GM12878 (cell line): ENCODE measurements around the gene WDR18. TPM values are rescaled to one million over a fixed set of nuclear protein-coding genes. Genes with fewer than 3 reads are reported as not detected.

Experiments used
- BCL11A ChIP-seq: IDR thresholded peaks from 2 replicates; pipeline ENCODE4 v1.6.1; 2011; ENCODE audit warnings: low read depth, low read length
- BRCA1 ChIP-seq: IDR thresholded peaks from 2 replicates; pipeline ENCODE4 v1.6.1; 2011; ENCODE audit warnings: low read depth, low read length, improper control_type of control experiment
- CBFB ChIP-seq: IDR thresholded peaks from 2 replicates; pipeline ENCODE4 v1.6.1; 2016; ENCODE audit warnings: antibody characterized with exemption, low read depth
- CBX3 ChIP-seq: fragments of 200-600 bp; sonication (generic); IDR thresholded peaks from 2 replicates; pipeline ENCODE4 v1.6.1; 2016; ENCODE audit warnings: low read depth, borderline replicate concordance
- EGR1 ChIP-seq, 2 experiments: IDR thresholded peaks; 1 replicate in 1 of 2; 2 replicates in 1 of 2; pipeline ENCODE4 v1.6.1; 2011 to 2012; ENCODE audit warnings: low read depth in 2 of 2, low read length in 2 of 2, borderline replicate concordance in 1 of 2, mild to moderate bottlenecking in 1 of 2, moderate library complexity in 1 of 2
- EZH2 ChIP-seq: IDR thresholded peaks from 2 replicates; pipeline ENCODE4 v1.6.1; 2012; ENCODE audit warnings: low read depth, mild to moderate bottlenecking, control low read depth, inconsistent platforms, low read length, borderline replicate concordance; ENCODE audit not compliant: control insufficient read depth
- FOXM1 ChIP-seq: IDR thresholded peaks from 2 replicates; pipeline ENCODE4 v1.6.1; 2012; ENCODE audit warnings: low read depth, mild to moderate bottlenecking, inconsistent platforms, low read length, moderate library complexity
- LARP7 ChIP-seq: fragments of 450-650 bp; IDR thresholded peaks from 2 replicates; pipeline ENCODE4 v1.6.1; 2017; ENCODE audit warnings: mild to moderate bottlenecking
- MEF2A ChIP-seq: IDR thresholded peaks from 2 replicates; pipeline ENCODE4 v1.6.1; 2011; ENCODE audit warnings: low read depth, mild to moderate bottlenecking, low read length, moderate library complexity; ENCODE audit not compliant: insufficient read depth
- MYC ChIP-seq: IDR thresholded peaks from 2 replicates; pipeline ENCODE4 v1.6.1; 2011; ENCODE audit warnings: mild to moderate bottlenecking, low read length, moderate library complexity, inconsistent platforms; ENCODE audit not compliant: insufficient read depth, insufficient replicate concordance, insufficient read length, severe bottlenecking
- NFXL1 ChIP-seq: fragments of 450-650 bp; IDR thresholded peaks from 2 replicates; pipeline ENCODE4 v1.6.1; 2017; ENCODE audit warnings: antibody characterized with exemption, mild to moderate bottlenecking, borderline replicate concordance
- PAX5 ChIP-seq: IDR thresholded peaks from 2 replicates; pipeline ENCODE4 v1.6.1; 2011; ENCODE audit warnings: low read depth, low read length, borderline replicate concordance
- POLR2AphosphoS2 ChIP-seq: IDR thresholded peaks from 2 replicates; pipeline ENCODE4 v1.6.1; 2011; ENCODE audit warnings: low read depth, mild to moderate bottlenecking, low read length, improper control_type of control experiment, moderate library complexity
- POU2F2 ChIP-seq: IDR thresholded peaks from 3 replicates; pipeline ENCODE4 v1.6.1; 2011; ENCODE audit warnings: low read depth, mild to moderate bottlenecking, low read length, borderline replicate concordance
- RB1 ChIP-seq: fragments of 450-650 bp; formaldehyde crosslinking; IDR thresholded peaks from 2 replicates; pipeline ENCODE4 v1.6.1; 2017; ENCODE audit warnings: mild to moderate bottlenecking, borderline replicate concordance
- SMARCA5 ChIP-seq: fragments of 450-650 bp; IDR thresholded peaks from 2 replicates; pipeline ENCODE4 v1.6.1; 2017; ENCODE audit warnings: mild to moderate bottlenecking
- SP1 ChIP-seq: IDR thresholded peaks from one replicate; pipeline ENCODE4 v1.6.1; 2011; ENCODE audit warnings: low read depth, low read length
- WRNIP1 ChIP-seq: IDR thresholded peaks from 2 replicates; pipeline ENCODE4 v1.6.1; 2011; ENCODE audit warnings: low read depth, low read length, improper control_type of control experiment, borderline replicate concordance
- YY1 ChIP-seq: IDR thresholded peaks from 2 replicates; pipeline ENCODE4 v1.6.1; 2011; ENCODE audit warnings: low read depth, mild to moderate bottlenecking, low read length
- ZZZ3 ChIP-seq: IDR thresholded peaks from 2 replicates; pipeline ENCODE4 v1.6.1; 2011; ENCODE audit warnings: low read depth; ENCODE audit not compliant: control insufficient read depth, insufficient read length
- polyA plus RNA-seq, 11 experiments: library from polyadenylated mRNA; depleted of rRNA in 4 of 11; unstranded in 6 of 11; stranded (reverse) in 5 of 11; fragments of >200 nt; fragmentation: Nextera tagmentation in 4 of 11; fragmentation: Illumina TruSeq in 1 of 11; extraction: Ambion mirVana in 4 of 11; extraction: Trizol in 1 of 11; gene quantifications; 1 replicate in 1 of 11; 2 replicates in 10 of 11; pipeline versions ENCODE4 v1.2.1 to v1.2.3, GENCODE V29; 2011 to 2016; ENCODE audit warnings: inconsistent platforms in 2 of 11, missing spikeins in 2 of 11, low read depth in 1 of 11
- total RNA-seq, 4 experiments: library from RNA; depleted of rRNA in 3 of 4; stranded (reverse); fragments of >200 nt in 3 of 4; fragmentation: Illumina TruSeq in 1 of 4; extraction: Trizol in 1 of 4; gene quantifications; 2 replicates each; pipeline versions ENCODE4 v1.2.1 to v1.2.3, GENCODE V29; 2013 to 2021
- TF ChIP-seq, protein P1 (sequence below): IDR thresholded peaks from 2 replicates; pipeline ENCODE4 v1.6.1; 2012; ENCODE audit warnings: improper control_type of control experiment, low read depth, low read length; ENCODE audit not compliant: insufficient replicate concordance
- TF ChIP-seq, protein P2 (sequence below): IDR thresholded peaks from 2 replicates; pipeline ENCODE4 v1.6.1; 2011; ENCODE audit warnings: mild to moderate bottlenecking, low read depth, low read length, moderate library complexity; ENCODE audit not compliant: insufficient replicate concordance
- TF ChIP-seq, protein P3 (sequence below): IDR thresholded peaks from 2 replicates; pipeline ENCODE4 v1.6.1; 2011; ENCODE audit warnings: borderline replicate concordance, low read depth, mild to moderate bottlenecking, moderate library complexity, low read length; ENCODE audit not compliant: insufficient read depth, poor library complexity, severe bottlenecking

WDR18 gene
- total and polyA plus RNA-seq, 10 of the 15 experiments (the other 5 are each of a cell fraction or from before 2014, with no cell fraction given), result 3.0 to 206 (median 62.3) TPM

DNA sequence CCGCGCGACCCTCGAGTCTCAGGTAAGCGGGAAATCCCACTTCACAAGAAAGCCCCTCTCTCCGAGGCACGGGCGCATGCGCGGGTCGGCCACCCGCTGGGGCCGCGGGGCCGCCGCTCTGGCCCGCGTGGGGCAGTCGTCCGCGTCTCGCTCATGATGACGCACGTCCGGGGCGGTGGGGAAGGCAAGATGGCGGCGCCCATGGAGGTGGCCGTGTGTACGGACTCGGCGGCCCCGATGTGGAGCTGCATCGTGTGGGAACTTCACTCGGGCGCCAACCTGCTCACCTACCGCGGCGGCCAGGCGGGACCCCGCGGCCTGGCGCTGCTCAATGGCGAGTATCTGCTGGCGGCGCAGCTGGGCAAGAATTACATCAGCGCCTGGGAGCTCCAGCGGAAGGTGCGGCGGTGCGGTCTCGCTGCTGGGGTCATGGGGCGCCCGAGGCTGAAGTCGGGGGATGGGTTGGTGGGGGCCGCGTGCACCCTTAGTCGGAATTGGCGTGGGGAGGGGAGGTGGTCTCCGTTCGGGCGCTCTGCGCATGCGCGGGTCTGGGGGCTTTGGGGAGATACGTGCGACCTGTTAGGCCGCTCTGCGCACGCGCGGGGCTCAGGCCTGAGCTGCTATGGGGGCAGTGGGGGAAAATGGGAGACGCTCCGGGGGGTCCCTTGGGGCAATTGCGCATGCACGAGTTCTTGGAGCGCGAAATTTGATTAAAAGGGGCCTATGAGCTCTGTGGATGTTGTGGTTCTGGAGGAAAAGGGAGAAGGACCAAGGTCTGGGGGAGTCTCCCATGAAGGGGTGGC is at the start of gene WDR18 (continued):
- TF ChIP-seq, protein P1, sequence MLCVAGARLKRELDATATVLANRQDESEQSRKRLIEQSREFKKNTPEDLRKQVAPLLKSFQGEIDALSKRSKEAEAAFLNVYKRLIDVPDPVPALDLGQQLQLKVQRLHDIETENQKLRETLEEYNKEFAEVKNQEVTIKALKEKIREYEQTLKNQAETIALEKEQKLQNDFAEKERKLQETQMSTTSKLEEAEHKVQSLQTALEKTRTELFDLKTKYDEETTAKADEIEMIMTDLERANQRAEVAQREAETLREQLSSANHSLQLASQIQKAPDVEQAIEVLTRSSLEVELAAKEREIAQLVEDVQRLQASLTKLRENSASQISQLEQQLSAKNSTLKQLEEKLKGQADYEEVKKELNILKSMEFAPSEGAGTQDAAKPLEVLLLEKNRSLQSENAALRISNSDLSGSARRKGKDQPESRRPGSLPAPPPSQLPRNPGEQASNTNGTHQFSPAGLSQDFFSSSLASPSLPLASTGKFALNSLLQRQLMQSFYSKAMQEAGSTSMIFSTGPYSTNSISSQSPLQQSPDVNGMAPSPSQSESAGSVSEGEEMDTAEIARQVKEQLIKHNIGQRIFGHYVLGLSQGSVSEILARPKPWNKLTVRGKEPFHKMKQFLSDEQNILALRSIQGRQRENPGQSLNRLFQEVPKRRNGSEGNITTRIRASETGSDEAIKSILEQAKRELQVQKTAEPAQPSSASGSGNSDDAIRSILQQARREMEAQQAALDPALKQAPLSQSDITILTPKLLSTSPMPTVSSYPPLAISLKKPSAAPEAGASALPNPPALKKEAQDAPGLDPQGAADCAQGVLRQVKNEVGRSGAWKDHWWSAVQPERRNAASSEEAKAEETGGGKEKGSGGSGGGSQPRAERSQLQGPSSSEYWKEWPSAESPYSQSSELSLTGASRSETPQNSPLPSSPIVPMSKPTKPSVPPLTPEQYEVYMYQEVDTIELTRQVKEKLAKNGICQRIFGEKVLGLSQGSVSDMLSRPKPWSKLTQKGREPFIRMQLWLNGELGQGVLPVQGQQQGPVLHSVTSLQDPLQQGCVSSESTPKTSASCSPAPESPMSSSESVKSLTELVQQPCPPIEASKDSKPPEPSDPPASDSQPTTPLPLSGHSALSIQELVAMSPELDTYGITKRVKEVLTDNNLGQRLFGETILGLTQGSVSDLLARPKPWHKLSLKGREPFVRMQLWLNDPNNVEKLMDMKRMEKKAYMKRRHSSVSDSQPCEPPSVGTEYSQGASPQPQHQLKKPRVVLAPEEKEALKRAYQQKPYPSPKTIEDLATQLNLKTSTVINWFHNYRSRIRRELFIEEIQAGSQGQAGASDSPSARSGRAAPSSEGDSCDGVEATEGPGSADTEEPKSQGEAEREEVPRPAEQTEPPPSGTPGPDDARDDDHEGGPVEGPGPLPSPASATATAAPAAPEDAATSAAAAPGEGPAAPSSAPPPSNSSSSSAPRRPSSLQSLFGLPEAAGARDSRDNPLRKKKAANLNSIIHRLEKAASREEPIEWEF, result no peak
- TF ChIP-seq MYC (no peak), BRCA1 (no peak), MEF2A (no peak), EGR1 (IDR thresholded peaks at IDR 0.05; ENCODE audit: borderline replicate concordance in 1 of 2, low read depth in 2 of 2, low read length in 2 of 2) (0 out of 3 replicates have a peak, but pooled peaks of 1 of the 2 experiments have one; percentile 2), POU2F2 (no peak), CBFB (no peak), FOXM1 (no peak), CBX3 (no peak), SMARCA5 (peak; percentile 41; the same call in 1 of the 2 replicates), BCL11A (no peak), YY1 (peak; percentile 100), EZH2 (no peak), WRNIP1 (no peak), PAX5 (peak; percentile 65; the same call in 1 of the 2 replicates), LARP7 (peak; percentile 86), NFXL1 (no peak), SP1 (peak; percentile 70), ZZZ3 (no peak), POLR2AphosphoS2 (no peak), RB1 (peak; percentile 77; the same call in 1 of the 2 replicates)
- TF ChIP-seq, protein P2, sequence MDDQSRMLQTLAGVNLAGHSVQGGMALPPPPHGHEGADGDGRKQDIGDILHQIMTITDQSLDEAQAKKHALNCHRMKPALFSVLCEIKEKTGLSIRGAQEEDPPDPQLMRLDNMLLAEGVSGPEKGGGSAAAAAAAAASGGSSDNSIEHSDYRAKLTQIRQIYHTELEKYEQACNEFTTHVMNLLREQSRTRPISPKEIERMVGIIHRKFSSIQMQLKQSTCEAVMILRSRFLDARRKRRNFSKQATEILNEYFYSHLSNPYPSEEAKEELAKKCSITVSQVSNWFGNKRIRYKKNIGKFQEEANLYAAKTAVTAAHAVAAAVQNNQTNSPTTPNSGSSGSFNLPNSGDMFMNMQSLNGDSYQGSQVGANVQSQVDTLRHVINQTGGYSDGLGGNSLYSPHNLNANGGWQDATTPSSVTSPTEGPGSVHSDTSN, result peak; percentile 17
- TF ChIP-seq, protein P3, sequence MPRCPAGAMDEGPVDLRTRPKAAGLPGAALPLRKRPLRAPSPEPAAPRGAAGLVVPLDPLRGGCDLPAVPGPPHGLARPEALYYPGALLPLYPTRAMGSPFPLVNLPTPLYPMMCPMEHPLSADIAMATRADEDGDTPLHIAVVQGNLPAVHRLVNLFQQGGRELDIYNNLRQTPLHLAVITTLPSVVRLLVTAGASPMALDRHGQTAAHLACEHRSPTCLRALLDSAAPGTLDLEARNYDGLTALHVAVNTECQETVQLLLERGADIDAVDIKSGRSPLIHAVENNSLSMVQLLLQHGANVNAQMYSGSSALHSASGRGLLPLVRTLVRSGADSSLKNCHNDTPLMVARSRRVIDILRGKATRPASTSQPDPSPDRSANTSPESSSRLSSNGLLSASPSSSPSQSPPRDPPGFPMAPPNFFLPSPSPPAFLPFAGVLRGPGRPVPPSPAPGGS, result no peak
